OCI-LY1 (cell line): ENCODE results near the gene RPL7A.
"Not testable (repeated sequence)": the region's sequence is repeated elsewhere in the genome, so short reads cannot be mapped to it uniquely, and the experiment has no call there.

Experiments used
- H2AFZ ChIP-seq: fragments of 200-600 bp; sonication (generic), shearing (Covaris generic); 2 replicates; pipeline ENCODE4 v1.6.0; 2014; ENCODE audit warnings: antibody characterized with exemption, mild to moderate bottlenecking, low read length
- H3F3A ChIP-seq: fragments of 200-600 bp; sonication (generic), shearing (Covaris generic); 2 replicates; pipeline ENCODE4 v1.6.0; 2014; ENCODE audit warnings: mild to moderate bottlenecking, antibody characterized with exemption, low read length, moderate library complexity; ENCODE audit not compliant: insufficient read depth
- H3K27ac ChIP-seq: fragments of 200-600 bp; sonication (generic); 2 replicates; pipeline ENCODE4 v1.5.1; 2014; ENCODE audit warnings: low read length, mixed run types, mild to moderate bottlenecking, low read depth; ENCODE audit not compliant: poor library complexity, severe bottlenecking
- H3K27me3 ChIP-seq: fragments of 200-600 bp; sonication (generic); 2 replicates; pipeline ENCODE4 v1.6.0; 2014; ENCODE audit warnings: antibody characterized with exemption, mild to moderate bottlenecking, low read length, moderate library complexity; ENCODE audit not compliant: insufficient read depth
- H3K36me3 ChIP-seq: fragments of 200-600 bp; sonication (generic); 2 replicates; pipeline ENCODE4 v1.6.1; 2014; ENCODE audit warnings: mild to moderate bottlenecking, antibody characterized with exemption, low read length, moderate library complexity, mixed read lengths; ENCODE audit not compliant: insufficient read depth
- H3K4me1 ChIP-seq: fragments of 200-600 bp; sonication (generic); 2 replicates; pipeline ENCODE4 v1.5.1; 2014; ENCODE audit warnings: mild to moderate bottlenecking, low read length, moderate library complexity; ENCODE audit not compliant: insufficient read depth, severe bottlenecking
- H3K4me2 ChIP-seq: fragments of 200-600 bp; sonication (generic), shearing (Covaris generic); 2 replicates; pipeline ENCODE4 v1.6.1; 2014; ENCODE audit warnings: low read length
- H3K4me3 ChIP-seq: fragments of 200-600 bp; sonication (generic); 2 replicates; pipeline ENCODE4 v1.5.1; 2014; ENCODE audit warnings: low read length, low read depth, mild to moderate bottlenecking, mixed read lengths; ENCODE audit not compliant: poor library complexity, severe bottlenecking
- H3K79me2 ChIP-seq: fragments of 200-600 bp; shearing (Covaris generic); 2 replicates; pipeline ENCODE4 v1.6.1; 2016; ENCODE audit warnings: mixed run types, low read length, mixed read lengths; ENCODE audit not compliant: insufficient read depth
- H3K9ac ChIP-seq: fragments of 200-600 bp; sonication (generic), shearing (Covaris generic); 2 replicates; pipeline ENCODE4 v1.6.1; 2014; ENCODE audit warnings: mild to moderate bottlenecking, low read length, mixed read lengths
- H3K9me2 ChIP-seq: fragments of 200-600 bp; sonication (generic), shearing (Covaris generic); 2 replicates; pipeline ENCODE4 v1.6.1; 2014; ENCODE audit warnings: low read depth, mild to moderate bottlenecking, low read length, mixed read lengths
- H3K9me3 ChIP-seq: fragments of 200-600 bp; shearing (Covaris generic); 2 replicates; pipeline ENCODE4 v1.6.1; 2014; ENCODE audit warnings: low read length, mixed read lengths
- H4K20me1 ChIP-seq: fragments of 200-600 bp; sonication (generic), shearing (Covaris generic); 2 replicates; pipeline ENCODE4 v1.6.0; 2016; ENCODE audit warnings: mild to moderate bottlenecking, low read length; ENCODE audit not compliant: insufficient read depth
- CTCF ChIP-seq: fragments of 200-600 bp; sonication (generic), shearing (Covaris generic); IDR thresholded peaks from 2 replicates; pipeline ENCODE4 v1.5.1; 2017; ENCODE audit warnings: mild to moderate bottlenecking, antibody characterized with exemption, low read length, moderate library complexity, mixed read lengths
- EZH2 ChIP-seq: fragments of 200-600 bp; sonication (generic), shearing (Covaris generic); IDR thresholded peaks from 2 replicates; pipeline ENCODE4 v1.8.0; 2017; ENCODE audit warnings: borderline replicate concordance, mixed run types, mild to moderate bottlenecking, antibody characterized with exemption, low read length, moderate library complexity, mixed read lengths

Gene RPL7A

GRCh38 chr9:133347985-133348717, at the start of gene RPL7A, which contains the start of gene MED22:
TSS of gene RPL7A (plus strand) at chr9:133348218. CDS start at chr9:133348244, 26 bp downstream.
TSS of gene MED22 (minus strand) at chr9:133348131. CDS start at chr9:133346662, 1,469 bp downstream.
- Histone ChIP-seq H3F3A (peaks cover 16% of the 10 kb centered on the region), H3K27ac (peak within 1 kb of the TSS; percentile 85), H3K27me3 (no peaks in the 10 kb centered on the region), H3K79me2 (peaks cover 13% of the 10 kb centered on the region), H2AFZ (no peak within 1 kb of the TSS), H3K4me2 (peak within 1 kb of the TSS; percentile 100), H3K9ac (peak within 1 kb of the TSS; percentile 100), H3K9me2 (no peaks in the 10 kb centered on the region), H3K4me3 (peak within 1 kb of the TSS; percentile 98), H3K36me3 (peaks cover 79% of the 10 kb centered on the region), H3K4me1 (peaks cover 31% of the 10 kb centered on the region), H3K9me3 (no peaks in the 10 kb centered on the region), H4K20me1 (no peaks in the 10 kb centered on the region)
- TF ChIP-seq EZH2 (no peak), CTCF (no peak)

- H3K79me2 ChIP-seq, H3K9me3 ChIP-seq, H2AFZ ChIP-seq, H3K36me3 ChIP-seq, H3F3A ChIP-seq, H3K4me1 ChIP-seq, H3K27me3 ChIP-seq, H3K27ac ChIP-seq, H3K4me2 ChIP-seq, H3K9ac ChIP-seq, H3K4me3 ChIP-seq, H4K20me1 ChIP-seq, H3K9me2 ChIP-seq: not testable (repeated sequence)
These were observed 48.0 kb upstream of the RPL7A start for GRCh38 chr9:133299996-133300395.

- peaks cover 9% of the 10 kb centered on the region; the same call in 1 of the 2 replicates for H3K27me3 ChIP-seq
These were observed 46.5 kb upstream of the RPL7A start for GRCh38 chr9:133301253-133302230.

More at GRCh38 chr9:133301253-133302230, 46.5 kb upstream of the RPL7A start:
- Histone ChIP-seq H3K4me3 (no peak overlapping the region), H3K9me2 (no peaks in the 10 kb centered on the region), H3K9me3 (no peaks in the 10 kb centered on the region), H3K4me1 (no peaks in the 10 kb centered on the region), H4K20me1 (no peaks in the 10 kb centered on the region), H3K27ac (no peak overlapping the region), H3F3A (no peaks in the 10 kb centered on the region), H3K79me2 (no peaks in the 10 kb centered on the region), H2AFZ (no peak overlapping the region), H3K36me3 (no peaks in the 10 kb centered on the region), H3K9ac (no peak overlapping the region), H3K4me2 (no peak overlapping the region)
- TF ChIP-seq CTCF (no peak), EZH2 (no peak)
